GM18873 (cell line): ENCODE measurements around the gene RXRG.
"Not testable (repeated sequence)": the region's sequence is repeated elsewhere in the genome, so short reads cannot be mapped to it uniquely, and the experiment has no call there.

Experiments
- ATAC-seq: cut with Tn5 transposase; IDR thresholded peaks from one replicate; pipeline ENCODE4 v1.9.1; 2021; ENCODE audit warnings: mild to moderate bottlenecking, moderate library complexity, moderate number of reproducible peaks; ENCODE audit not compliant: unreplicated experiment, low FRiP score

Gene RXRG

DNA sequence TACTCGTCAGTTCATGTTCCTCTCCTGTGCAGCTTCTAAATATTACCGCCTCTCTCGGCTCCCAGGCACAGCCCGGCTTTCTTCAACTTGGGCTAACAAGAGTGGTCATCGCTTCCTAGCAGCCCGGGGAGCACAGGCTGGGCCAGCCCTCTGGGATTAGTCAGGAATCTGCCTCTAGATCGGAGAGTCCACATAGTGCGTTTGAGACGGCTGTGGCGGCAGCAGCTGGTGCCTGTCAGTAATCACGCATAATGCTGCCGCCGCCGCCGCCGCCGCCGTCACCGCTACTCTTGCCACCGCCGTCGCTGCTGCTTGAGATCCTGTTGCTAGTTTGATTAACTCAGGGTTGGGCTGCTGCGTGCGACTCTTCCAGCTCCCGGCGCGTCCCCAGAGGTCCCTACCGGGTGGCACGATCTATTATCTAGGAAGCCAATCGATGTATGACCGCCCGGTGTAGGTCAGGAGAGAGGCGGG, at the start of gene RXRG:
TSS of gene RXRG (minus strand) at position 230 of the 474 bp plus-strand sequence. CDS start 233 bp downstream, outside the sequence.
- ATAC-seq = no peak

DNA sequence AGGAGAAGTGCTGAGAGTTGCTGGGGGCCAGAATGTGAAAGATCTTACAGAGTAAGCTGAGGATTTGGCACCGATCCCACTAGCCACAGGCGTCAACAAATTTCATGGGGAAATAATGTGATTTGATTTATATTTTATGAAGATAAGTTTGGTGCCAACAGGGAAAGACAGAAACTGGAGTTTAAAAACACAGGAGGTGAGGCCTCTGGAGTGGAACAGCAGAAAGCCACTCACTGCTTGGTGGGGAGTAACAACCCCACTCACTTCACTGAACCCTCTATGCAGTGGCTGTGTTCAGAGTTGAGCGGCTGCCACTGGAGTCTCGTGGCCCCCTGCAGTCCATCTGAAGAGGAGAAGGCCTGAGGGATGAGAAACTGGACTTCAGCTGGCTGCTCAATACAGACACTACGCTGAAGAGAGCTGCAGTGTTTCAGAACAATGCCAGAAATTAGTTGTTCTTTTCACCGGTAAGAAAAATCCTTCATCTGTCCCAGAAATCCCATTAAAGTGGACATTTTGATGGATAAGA, 48.0 kb upstream of the RXRG start:
- no peak for ATAC-seq

DNA sequence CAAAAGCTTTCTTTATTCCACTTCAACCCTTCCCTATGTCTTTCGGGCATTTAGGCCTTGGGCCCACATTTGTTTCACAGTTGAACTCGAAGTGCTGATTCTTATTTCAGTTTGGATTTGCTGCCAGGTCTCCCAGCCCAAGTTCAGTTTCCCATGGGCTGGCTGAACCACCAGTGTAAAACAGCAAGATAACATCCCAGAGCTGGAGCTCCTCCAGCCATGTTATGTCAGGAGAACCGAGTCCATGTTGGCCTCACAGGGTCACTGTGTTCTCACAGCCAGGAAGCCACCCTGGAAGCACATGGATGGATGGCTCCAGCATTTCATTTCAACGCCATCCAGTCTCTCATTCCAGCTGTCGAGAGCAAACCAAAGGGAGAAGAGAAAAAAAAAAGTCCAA, 45.2 kb upstream of the RXRG start:
- ATAC-seq = no peak

DNA sequence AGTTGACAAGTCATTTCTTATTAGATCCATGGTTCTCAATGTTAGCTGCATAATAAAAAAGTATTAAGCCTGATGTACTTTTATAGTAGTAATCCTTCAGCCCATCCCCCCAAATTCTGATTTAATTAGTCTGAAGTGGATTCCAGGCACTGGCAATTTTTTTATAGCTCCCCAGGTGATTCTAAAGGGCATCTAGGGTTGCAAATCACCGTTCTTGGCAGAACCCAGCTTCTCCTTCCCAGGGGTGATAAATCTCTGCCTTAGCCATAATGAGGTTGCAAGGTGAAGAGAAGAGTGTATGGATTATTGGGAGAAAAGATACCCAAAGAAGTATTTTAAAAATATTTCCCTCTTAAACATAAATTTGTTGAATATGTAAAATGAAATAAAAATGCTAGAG, 43.0 kb upstream of the RXRG start:
- ATAC-seq = no peak

DNA sequence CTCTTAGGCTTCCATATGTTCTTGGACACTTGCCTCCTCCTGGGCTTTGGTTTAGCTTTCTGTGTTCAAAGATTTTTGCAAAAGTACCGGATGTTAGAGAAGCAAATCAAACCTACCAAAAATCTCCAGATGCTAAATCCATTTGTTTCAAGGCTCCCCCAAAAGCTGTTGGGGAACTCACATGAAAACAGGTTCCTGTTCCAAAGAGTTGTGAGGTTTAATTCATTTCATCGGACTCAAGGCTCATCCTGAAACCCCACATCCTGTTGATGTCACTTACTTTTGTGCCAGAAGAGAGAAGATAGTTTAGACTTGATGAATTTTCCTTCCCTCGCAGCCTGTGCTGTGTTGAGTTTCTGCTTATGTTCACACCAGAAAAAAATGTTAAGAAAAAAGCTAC, 41.7 kb upstream of the RXRG start:
- no peak for ATAC-seq

DNA sequence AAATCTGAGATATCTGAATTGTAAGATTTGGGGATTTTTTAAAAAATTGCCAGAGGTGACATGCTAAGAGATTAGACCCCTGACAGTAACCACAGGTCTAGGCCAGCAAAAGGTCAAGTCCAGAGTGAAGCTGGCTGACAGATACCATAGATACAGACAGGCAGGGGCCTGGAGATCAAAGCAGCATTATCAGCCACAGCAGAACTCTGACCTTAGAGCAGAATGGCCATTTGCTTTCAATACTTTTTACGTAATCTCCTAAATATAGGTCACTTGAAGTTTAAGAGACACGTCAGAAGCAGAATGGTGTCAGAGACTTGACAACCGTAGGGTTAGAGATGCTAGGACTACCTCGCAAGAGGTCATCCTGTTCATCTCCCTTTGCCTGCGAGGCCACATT, 40.8 kb upstream of the RXRG start:
- no peak for ATAC-seq

DNA sequence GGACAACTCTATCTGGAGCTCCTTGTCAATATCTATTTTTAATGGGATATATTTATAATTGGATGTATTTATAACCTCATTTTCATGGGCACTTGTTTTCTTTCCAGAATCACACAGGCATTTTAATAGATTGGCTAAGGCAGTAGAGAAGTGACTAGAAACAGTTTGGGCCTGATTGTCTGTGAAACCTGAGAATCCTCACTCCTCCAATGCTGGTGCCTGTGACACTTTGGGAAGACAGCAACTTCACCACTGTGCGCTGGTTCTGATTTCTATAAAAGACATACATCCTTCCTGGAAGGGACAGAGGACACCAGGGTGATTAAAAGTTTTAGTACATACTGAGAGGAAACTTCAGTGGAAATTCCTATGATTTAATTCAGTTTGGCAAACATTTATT, 39.6 kb upstream of the RXRG start:
- ATAC-seq = no peak

DNA sequence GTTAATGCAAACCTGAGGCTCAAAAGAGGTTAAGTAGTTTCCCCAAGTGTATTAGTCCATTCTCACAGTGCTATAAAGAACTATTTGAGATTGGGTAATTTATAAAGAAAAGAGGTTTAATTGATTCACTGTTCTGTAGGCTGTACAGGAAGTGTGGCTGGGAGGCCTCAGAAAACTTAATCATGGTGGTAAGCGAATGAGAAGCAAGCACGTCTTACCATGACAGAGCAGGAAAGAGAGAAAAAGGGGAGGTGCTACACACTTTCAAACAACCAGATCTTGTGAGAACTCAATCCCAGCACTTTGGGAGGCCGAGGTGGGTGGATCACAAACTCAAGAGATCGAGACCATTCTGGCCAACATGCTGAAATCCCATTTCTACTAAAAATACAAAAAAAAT, 38.5 kb upstream of the RXRG start:
- ATAC-seq = no peak

DNA sequence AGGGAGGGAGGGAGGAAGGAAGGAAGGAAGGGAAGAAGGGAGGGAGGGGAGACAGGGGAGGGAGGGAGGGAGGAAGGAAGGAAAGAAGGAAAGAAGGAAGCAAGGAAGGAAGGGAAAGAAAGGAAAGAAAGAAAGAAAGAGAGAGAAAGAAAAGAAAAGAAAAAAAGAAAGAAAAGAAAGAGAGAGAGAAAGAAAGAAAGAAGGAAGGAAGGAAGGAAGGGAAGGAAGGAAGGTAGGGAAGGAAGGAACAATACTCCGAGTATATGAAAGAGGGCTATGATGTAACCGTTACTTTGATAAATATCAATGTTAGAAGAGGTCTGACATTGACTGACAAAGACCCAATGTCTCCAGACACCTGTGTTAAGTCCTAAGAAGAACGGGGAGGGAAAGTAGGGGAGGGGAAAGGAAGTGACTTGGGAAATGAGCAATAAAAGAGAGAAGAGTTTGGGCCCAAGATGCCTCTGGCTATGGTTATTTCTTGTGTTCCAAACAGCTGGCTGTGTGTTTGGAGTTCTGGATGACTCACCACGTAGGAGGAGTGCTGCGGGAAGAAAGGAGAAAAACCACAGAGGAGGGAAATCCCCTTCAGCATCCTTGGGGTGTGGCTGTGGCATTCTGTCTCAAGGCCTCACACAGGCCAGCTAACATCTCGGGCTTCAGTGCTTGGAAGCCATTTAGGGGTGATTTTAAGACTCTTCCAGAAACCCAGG, 37.0 kb upstream of the RXRG start:
- ATAC-seq = no peak

DNA sequence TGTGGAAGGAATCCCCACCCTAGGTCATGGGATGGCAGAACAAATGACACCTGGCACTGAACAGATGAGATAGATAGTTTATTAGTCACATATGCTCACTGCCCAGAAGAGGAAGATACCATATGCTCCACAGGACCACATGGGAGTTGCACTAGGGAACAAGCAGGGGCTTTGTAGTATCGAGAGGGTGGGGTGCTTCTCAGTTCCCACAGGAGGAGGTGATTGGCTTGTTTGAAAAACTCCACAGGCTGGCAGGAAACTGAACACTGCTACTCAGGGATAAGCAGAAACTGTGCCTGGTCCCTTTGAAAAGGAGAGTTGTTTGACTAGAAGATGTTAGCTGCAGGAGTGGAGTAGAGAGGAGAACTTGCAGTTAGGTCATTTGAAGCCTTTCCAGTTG, 31.9 kb upstream of the RXRG start:
- no peak for ATAC-seq

DNA sequence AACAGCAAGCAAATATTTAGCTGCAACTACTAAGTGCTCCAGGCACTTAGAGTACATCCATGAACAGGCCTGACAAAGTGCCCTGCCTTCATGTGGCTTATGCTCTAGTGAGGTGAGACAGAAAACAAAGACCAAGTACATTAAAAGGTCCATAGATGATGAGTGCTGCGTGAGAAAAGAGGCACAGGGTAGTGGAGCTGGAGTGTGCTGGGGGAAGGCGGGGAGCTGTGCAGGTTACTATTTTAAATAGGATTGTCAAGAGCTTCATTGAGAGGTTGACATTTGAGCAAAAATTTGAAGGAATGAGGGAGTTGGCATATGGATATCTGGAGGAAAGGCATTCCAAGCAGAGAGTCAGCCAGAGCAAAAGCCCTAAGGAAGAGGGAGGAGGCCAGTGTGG, 29.3 kb upstream of the RXRG start:
- no peak for ATAC-seq

DNA sequence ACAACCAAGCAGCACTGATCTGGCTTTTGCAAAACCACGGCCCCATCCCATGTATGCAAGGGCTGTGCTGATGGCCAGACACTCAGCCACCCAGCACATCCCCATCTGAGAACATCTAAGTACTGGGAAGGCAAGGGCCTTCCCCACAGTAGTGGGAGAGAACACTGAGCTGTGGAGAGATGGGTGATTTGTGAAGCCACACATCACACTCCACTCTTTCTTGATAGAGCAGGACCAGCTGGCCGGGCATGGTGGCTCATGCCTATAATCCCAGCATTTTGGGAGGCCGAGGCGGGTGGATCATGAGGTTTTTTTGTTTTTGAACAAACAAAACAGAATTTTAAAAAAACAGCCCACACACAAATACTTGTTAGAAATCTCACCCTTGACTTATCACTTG, 28.2 kb upstream of the RXRG start:
- no peak for ATAC-seq

DNA sequence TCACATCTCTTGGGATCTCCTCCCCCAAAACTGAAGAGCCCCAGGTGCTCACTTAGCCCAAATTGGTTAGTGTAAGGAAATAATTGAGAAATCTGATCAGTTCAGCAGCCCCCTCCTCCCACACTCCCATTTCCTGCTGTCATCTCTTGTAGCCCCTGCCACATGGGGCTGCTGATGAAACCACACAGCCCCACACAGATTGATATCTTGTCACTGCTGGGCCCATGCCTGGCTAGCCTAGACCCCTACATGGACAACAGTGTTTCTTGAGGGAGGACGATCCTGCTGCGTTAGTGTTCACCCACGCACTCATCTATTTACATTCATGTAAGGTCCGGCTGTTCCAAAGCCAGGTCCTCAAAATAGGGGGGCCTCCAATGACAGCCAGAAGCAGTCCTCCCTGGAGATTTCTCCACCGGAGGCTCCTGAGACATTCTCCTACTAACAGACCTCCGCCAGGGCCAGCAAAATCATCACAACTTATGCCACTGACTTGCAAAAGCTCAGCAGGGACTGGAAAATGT, 23.9 kb upstream of the RXRG start:
- no peak for ATAC-seq

DNA sequence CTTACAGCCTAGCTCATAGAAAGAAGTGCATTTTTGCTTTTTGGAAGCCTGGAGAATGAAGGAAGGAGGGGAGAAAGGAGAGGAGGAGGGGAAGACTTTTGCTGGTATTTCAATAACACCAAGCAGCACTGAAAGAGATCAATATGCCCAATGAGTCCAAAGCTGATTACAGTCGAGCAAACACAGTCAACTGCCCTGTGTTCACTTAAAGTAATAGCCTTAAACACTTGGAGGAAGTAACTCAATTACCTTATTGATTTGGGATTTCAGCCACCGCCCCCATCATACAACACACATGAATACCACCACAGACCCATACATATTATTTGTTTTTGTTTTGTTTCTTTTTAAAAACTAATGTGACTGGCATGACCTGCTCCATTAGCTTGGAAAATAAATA, 23.3 kb upstream of the RXRG start:
- ATAC-seq = no peak

DNA sequence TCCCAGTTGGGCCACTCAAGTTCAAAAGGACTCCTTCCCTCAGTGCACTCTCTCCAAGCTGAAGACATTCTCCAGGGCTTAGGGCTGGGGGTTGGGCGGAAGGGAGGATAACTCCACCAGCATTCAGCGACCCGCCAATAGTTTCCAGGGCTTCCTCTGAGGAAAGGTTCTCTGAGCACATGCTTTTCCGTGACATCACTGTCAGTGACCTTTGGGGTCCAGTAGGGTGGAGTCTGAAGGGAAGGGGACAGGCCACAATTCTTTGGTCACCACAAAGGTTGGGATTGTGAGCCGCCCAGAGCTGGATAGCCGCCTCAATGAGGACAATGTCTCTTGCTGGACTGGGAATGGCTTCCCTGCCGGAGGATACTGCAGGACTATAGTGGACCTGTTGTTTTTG, 22.8 kb upstream of the RXRG start:
- no peak for ATAC-seq

DNA sequence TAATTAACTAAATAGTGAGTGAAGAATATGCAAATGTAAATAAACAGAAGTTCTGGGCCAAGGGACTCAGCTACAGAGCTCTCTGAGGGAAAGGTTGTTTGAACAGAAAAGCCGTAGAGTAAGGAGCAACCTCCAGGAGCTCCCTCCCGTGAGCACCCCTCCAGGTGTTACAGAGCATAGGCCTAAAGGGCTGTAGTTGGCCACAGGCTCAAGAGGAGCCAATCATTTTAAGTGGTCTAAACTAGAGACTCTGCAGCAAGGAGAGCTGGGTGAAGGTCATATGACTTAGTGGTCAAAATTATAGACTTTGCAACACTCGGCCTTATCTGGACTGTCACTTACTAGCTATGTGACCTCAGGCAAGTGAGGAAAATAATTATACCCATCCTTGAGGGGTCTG, 19.1 kb upstream of the RXRG start:
- ATAC-seq = no peak

DNA sequence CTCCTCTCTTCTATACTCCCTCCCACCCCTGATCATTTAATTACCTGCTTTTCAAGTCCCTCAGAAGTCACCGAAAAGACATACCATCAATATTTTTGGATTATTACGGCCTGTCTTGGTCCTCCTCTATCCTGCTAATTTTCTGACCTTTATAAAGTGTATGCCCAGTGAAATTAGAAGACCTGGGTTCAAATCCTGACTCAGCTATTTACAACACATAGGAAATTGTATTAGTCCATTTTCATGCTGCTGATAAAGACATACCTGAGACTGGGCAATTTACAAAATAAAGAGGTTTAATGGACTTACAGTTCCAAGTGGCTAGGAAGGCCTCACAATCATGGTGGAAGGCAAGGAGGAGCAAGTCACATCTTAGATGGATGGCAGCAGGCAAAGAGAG, 14.8 kb upstream of the RXRG start:
- ATAC-seq = not testable (repeated sequence)

DNA sequence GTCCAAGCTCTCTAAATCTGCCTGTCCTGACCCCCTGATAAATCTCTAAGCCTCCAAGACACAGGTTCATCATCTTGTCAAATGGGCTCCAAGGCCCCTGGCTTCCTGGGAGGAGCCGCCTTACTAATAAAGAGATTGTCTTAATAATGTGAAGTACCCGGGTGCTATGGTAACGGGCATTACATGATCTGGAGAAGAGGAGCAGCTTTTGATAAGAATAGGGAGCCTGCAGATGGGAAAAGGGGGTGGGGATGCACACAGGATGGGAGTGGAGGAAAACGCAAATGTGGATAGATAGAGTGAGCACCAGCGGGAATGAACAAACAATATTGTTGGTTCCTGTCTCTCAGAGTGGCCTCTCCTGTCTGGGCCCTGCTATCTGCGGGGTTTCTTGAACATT, 11.9 kb upstream of the RXRG start:
- no peak for ATAC-seq

DNA sequence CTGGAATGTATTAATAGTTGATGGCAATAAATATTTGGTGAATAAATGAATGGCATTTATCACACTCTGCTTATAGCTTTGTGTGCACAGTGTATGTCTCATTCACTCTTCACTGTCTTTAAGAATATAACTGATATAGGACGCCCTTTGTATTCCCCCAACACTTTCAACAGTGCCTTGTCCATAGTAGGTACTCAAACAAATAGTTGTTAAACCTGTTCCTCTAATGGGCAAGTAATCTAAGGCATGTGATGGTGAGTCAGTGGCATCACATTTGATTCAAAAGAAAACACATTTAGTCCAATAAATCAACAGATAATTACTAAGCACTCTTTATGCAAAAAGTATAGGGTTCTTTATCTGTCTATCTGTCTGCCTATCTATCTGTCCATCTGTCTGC, 11.2 kb upstream of the RXRG start:
- no peak for ATAC-seq

DNA sequence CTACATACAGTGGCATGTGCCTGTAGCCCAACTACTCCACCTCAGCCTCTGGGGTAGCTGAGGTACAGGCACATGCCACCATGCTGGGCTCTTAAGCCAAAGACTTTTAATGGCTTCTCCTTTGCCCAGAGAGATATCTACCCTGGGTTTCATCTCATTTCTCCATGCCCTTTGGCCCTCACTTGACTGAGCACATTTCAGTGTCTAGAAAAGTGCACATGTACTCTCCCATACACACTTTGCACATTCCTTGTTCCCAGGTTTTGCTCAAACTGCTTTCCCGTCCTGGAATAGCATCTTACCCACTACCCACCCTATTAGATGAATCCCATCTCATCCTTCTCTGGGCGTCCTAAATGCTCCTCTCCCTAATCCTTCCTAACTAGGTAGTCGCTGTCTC, 10.2 kb upstream of the RXRG start:
- ATAC-seq = no peak

DNA sequence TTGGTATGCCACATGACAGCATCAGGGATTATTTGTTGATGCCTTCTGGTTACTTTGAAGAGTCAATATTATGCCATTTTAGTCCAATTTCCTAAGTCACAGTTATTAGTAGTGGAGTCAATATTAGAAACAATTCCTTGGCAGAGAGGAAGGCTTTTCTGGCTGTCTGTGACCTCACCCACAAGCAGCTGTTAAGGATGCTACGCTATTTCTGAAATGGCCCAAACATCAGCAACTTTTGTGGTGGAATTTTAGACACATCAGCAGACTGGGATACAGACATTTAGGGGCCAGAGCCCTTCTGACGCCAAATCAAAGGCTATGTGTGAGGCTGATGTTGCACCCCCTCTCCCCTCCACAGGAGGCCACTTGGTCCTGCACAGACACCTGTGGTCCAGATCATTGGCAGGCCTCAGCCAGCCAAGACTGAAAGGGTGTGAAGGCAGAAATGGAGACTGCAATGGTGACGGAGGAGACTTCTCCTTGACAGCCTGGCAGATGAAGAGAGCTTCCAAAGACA, 9.2 kb upstream of the RXRG start:
- ATAC-seq = no peak
